Measurements from ENCODE around the gene CENPV.

GRCh38 chr17:16377941-16378341, 24.7 kb upstream of the CENPV start:
- TF ChIP-seq CTCF (IDR thresholded peaks at IDR 0.05): no peak
- TF ChIP-seq POLR2AphosphoS5 (IDR thresholded peaks at IDR 0.05): no peak

All from transverse colon (tissue), 4 donors.